Stimulated activated CD4-positive, alpha-beta T cell treated with anti-CD3 and anti-CD28 coated beads, Interleukin-1b, Interleukin-23, amount 100 ng/mL, for 4 hours (primary cell): ENCODE data around the gene SLC16A2.
A peak's percentile ranks its signal among the peaks of the same experiment; 100 is the strongest.

Source experiments
- DNase-seq, 2 donors: peaks; one replicate each; pipeline ENCODE4 v3.0.0-alpha.2; 2020; ENCODE audit warnings: low read depth in 2 of 2

SLC16A2 gene

GRCh38 chrX:74421036-74421739 is at the start of gene SLC16A2:
Gene SLC16A2 (plus strand): TSS chrX:74421493. CDS start chrX:74421638, 145 bp downstream.
- DNase-seq: peak; percentile 9 to 29

- no peak for DNase-seq
Measured at GRCh38 chrX:74372272-74372671, 49.0 kb upstream of the SLC16A2 start.

GRCh38 chrX:74377282-74377681 is 44.0 kb upstream of the SLC16A2 start:
- no peak for DNase-seq

- DNase-seq: peak; percentile 27 to 38
Measured at GRCh38 chrX:74382613-74383012, 38.7 kb upstream of the SLC16A2 start.

GRCh38 chrX:74383611-74384010 is 37.7 kb upstream of the SLC16A2 start:
- no peak for DNase-seq

- no peak for DNase-seq
Measured at GRCh38 chrX:74389016-74389722, 32.1 kb upstream of the SLC16A2 start.

GRCh38 chrX:74395556-74395955 is 25.7 kb upstream of the SLC16A2 start:
- no peak for DNase-seq

GRCh38 chrX:74405973-74406489 is 15.3 kb upstream of the SLC16A2 start:
- DNase-seq: no peak

- no peak for DNase-seq
Measured at GRCh38 chrX:74408304-74408703, 13.0 kb upstream of the SLC16A2 start.

GRCh38 chrX:74419864-74420195 is 1.5 kb upstream of the SLC16A2 start:
- no peak for DNase-seq

- DNase-seq: peak; percentile 8 to 17
Measured at GRCh38 chrX:74420196-74421035, 877 bp upstream of the SLC16A2 start.

- DNase-seq: peak in 1 of 2 donors; percentile 2
Measured at GRCh38 chrX:74421740-74422352, 553 bp downstream of the SLC16A2 start.

- DNase-seq: peak in 1 of 2 donors; percentile 2
Measured at GRCh38 chrX:74422576-74423288, 1.4 kb downstream of the SLC16A2 start.

- DNase-seq: no peak
Measured at GRCh38 chrX:74423289-74423998, 2.2 kb downstream of the SLC16A2 start.

GRCh38 chrX:74426071-74426470 is 4.8 kb downstream of the SLC16A2 start:
- no peak for DNase-seq

- DNase-seq: no peak
Measured at GRCh38 chrX:74426615-74427014, 5.3 kb downstream of the SLC16A2 start.

- DNase-seq: no peak
Measured at GRCh38 chrX:74431797-74432196, 10.5 kb downstream of the SLC16A2 start.

- no peak for DNase-seq
Measured at GRCh38 chrX:74434336-74434735, 13.0 kb downstream of the SLC16A2 start.

GRCh38 chrX:74437530-74437929 is 16.2 kb downstream of the SLC16A2 start:
- no peak for DNase-seq

GRCh38 chrX:74438764-74439163 is 17.5 kb downstream of the SLC16A2 start:
- DNase-seq: no peak

- DNase-seq: no peak
Measured at GRCh38 chrX:74445099-74445498, 23.8 kb downstream of the SLC16A2 start.
